Fibroblast of the aortic adventitia (primary cell): ENCODE measurements around the gene CAMTA1. TPM values are rescaled to one million over a fixed set of nuclear protein-coding genes. Genes with fewer than 3 reads are reported as not detected.

ENCODE experiments used
- DNase-seq: peaks from one replicate; pipeline ENCODE4 v3.0.0-alpha.2; 2010; ENCODE audit warnings: low read depth
- H3K4me3 ChIP-seq: 2 replicates; pipeline ENCODE4 v1.5.1; 2011; ENCODE audit warnings: low read depth, mild to moderate bottlenecking, control low read depth, low read length, moderate library complexity
- total RNA-seq: library from RNA; depleted of rRNA; stranded (reverse); fragments of >200 nt; gene quantifications from 2 replicates; pipeline ENCODE4 v1.2.3, GENCODE V29; 2012; ENCODE audit warnings: low replicate concordance
- TF ChIP-seq, protein P1 (sequence below): IDR thresholded peaks from 2 replicates; pipeline ENCODE4 v1.5.1; 2011; ENCODE audit warnings: mild to moderate bottlenecking, low read length, control low read depth, inconsistent platforms; ENCODE audit not compliant: insufficient read depth

The CAMTA1 gene
- total RNA-seq, 1 donor, result 91.9 TPM

DNA sequence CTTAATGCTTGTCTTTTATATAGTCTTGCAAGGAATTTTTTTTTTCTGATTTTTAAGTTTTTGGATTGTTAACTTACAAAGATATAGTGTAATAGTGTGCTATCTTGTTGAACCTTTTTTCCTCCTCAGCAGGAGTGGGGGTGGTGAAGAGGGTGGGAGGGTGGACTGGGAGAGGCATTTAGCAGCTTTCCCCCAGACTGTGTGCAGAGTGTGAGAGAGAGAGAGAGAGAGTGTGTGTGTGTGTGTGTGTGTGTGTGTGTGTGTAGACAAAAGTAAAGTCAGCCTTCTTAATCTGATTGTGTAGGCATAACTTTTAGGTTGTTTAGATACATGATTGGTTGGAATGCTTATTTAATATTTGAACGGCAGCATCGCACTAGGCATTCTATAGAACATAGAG is 4.9 kb downstream of the CAMTA1 start:
- TF ChIP-seq, protein P1, sequence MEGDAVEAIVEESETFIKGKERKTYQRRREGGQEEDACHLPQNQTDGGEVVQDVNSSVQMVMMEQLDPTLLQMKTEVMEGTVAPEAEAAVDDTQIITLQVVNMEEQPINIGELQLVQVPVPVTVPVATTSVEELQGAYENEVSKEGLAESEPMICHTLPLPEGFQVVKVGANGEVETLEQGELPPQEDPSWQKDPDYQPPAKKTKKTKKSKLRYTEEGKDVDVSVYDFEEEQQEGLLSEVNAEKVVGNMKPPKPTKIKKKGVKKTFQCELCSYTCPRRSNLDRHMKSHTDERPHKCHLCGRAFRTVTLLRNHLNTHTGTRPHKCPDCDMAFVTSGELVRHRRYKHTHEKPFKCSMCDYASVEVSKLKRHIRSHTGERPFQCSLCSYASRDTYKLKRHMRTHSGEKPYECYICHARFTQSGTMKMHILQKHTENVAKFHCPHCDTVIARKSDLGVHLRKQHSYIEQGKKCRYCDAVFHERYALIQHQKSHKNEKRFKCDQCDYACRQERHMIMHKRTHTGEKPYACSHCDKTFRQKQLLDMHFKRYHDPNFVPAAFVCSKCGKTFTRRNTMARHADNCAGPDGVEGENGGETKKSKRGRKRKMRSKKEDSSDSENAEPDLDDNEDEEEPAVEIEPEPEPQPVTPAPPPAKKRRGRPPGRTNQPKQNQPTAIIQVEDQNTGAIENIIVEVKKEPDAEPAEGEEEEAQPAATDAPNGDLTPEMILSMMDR, result no peak
- H3K4me3 ChIP-seq, result no peak overlapping the region
- DNase-seq, result no peak

DNA sequence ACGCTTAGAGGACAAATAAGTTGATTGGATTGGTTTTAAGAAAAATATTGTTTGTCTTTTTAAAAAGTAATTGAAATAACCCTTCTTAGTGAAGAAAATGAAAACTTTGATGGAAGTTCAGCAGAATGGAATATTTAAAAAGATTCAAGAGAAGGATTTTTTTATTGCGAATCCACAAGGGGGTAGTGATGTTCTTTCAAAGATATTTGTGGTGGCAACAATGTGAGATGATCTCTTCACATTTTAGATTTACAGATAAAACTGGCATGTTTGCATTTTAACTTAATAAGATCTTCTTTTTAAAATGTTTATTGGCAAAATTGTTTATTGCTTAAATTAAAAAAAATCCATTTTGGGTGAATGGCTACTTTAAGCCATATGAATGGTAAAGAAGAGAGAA is 8.9 kb downstream of the CAMTA1 start:
- TF ChIP-seq, protein P1, result peak; percentile 37
- no peak overlapping the region for H3K4me3 ChIP-seq
- peak; percentile 82 for DNase-seq

DNA sequence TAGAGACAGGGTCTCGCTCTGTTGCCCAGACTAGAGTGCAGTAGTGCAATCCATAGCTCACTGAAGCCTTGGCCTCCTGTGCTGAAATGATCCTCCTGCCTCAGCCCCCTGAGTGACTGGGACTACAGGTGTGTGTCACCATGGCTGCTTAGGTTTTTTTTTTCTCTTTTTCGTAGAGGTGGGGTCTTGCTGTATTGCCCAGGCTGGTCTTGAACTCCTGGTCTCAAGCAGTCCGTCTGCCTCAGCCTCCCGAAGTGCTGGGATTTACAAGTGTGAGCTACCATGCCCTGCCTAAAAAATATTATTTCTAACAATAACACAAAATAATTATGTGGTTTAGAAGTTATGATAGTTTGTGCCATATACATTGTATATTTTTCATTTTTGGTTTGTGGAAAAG is 9.9 kb downstream of the CAMTA1 start:
- TF ChIP-seq, protein P1, result no peak
- H3K4me3 ChIP-seq, result no peak overlapping the region
- DNase-seq, result no peak

DNA sequence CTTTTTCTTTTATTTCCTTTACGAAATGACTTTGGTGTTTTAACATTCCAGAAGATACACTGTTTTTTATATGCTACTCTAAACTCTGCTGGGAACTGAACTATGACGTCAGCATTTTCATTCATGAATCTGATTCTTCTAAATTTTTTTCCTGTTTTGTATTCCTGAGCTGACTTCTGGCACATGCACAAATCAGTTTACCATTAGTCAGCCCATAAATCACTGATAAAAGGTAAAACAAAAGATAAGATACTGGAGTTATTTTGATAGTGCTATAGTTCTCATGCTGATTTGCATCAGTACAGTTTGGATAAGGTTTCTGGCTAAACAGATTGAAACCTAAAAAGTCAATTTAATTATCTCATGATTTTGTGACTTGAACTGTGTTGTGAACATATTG is 10.4 kb downstream of the CAMTA1 start:
- TF ChIP-seq, protein P1, result no peak
- peak; percentile 98 for DNase-seq
- no peak overlapping the region for H3K4me3 ChIP-seq

DNA sequence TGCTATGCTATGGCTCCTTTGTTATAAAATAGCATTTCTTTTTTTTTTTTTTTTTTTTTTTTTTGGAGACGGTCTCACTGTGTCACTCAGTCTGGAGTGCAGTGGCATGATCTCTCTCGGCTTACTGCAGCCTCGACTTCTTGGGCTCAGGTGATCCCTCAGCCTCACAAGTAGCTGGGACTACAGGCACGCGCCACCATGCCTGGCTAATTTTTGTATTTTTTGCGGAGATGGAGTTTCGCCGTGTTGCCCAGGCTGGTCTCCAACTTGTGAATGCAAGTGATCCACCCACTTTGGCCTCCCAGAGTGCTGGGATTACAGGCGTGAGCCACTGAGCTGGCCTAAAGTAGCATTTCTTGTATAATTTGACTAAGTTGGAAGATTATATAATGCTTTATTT is 10.8 kb downstream of the CAMTA1 start:
- DNase-seq, result peak; percentile 56
- H3K4me3 ChIP-seq, result no peak overlapping the region
- TF ChIP-seq, protein P1, result no peak

DNA sequence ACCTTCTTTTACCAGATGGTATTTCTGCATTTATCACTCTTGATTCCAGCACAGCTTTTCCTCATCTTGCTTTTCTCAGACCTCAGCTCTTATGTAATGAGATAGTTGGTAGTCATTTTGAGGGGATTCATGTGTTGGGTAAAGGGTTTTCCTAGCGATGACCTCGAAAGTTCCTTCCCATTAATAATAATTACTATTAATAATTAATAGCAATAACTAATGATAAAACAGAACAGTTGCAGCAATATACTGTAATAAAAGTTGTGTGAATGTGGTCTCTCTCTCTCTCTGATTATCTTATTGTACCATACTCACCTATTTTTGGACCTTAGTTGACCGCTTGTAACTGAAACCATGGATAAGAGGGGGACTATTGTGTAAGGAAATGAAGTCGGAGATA is 14.2 kb downstream of the CAMTA1 start:
- TF ChIP-seq, protein P1, result no peak
- no peak overlapping the region for H3K4me3 ChIP-seq
- no peak for DNase-seq

DNA sequence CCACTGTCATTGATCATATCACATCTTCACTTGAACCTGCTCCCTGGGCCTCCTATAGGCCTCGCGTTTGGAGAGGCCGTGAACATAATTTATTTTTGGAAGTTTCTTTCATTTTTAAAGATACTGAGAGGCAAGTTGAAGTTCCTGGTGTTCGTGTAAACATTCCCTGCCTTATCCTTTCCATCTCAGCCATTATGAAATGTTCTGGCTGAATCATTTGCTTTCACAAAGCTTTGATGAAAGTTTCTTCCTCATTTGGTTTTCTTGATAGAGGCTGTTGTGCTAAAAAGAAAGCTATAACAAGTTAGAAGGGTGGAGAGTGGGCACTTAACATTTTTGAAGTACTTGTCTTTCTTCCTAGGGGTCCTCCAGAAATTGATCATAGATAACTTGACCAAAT is 15.5 kb downstream of the CAMTA1 start:
- TF ChIP-seq, protein P1, result no peak
- peak; percentile 75 for DNase-seq
- H3K4me3 ChIP-seq, result no peak overlapping the region
